GM12872 (cell line): ENCODE measurements around the gene VAMP8.

ENCODE experiments used
- CTCF ChIP-seq: IDR thresholded peaks from 3 replicates; pipeline ENCODE4 v1.5.1; 2011; ENCODE audit warnings: low read depth, mild to moderate bottlenecking, low read length, moderate library complexity; ENCODE audit not compliant: insufficient read depth

Gene VAMP8

GRCh38 chr2:85615413-85615728 lies 38.0 kb downstream of the VAMP8 start:
- TF ChIP-seq CTCF: no peak

GRCh38 chr2:85619617-85620016 lies 42.2 kb downstream of the VAMP8 start:
- TF ChIP-seq CTCF: no peak

GRCh38 chr2:85621338-85621737 lies 44.0 kb downstream of the VAMP8 start:
- no peak for TF ChIP-seq CTCF

GRCh38 chr2:85623991-85624390 lies 46.6 kb downstream of the VAMP8 start:
- no peak for TF ChIP-seq CTCF

GRCh38 chr2:85628658-85629057 lies 51.3 kb downstream of the VAMP8 start:
- no peak for TF ChIP-seq CTCF

GRCh38 chr2:85631316-85631715 lies 53.9 kb downstream of the VAMP8 start:
- no peak for TF ChIP-seq CTCF
